Prostate gland (tissue), 2 donors: ENCODE measurements around the gene FNDC7.

Experiments
- POLR2A ChIP-seq: fragments of 450-650 bp; IDR thresholded peaks from one replicate; pipeline ENCODE4 v1.6.1; 2016; ENCODE audit warnings: antibody characterized with exemption, mild to moderate bottlenecking
- POLR2AphosphoS5 ChIP-seq: sonication (generic); formaldehyde crosslinking; IDR thresholded peaks from one replicate; pipeline ENCODE4 v1.6.1; 2017; ENCODE audit warnings: antibody characterized with exemption
- TF ChIP-seq, protein P1 (sequence below), 4 experiments: fragments of 200-600 bp in 2 of 4; fragments of 450-650 bp in 2 of 4; sonication (generic) in 2 of 4; IDR thresholded peaks; 1 replicate in 3 of 4; 2 replicates in 1 of 4; pipeline ENCODE4 v1.5.1; 2016 to 2019; ENCODE audit warnings: antibody characterized with exemption in 4 of 4, mild to moderate bottlenecking in 2 of 4, moderate library complexity in 2 of 4

DNA sequence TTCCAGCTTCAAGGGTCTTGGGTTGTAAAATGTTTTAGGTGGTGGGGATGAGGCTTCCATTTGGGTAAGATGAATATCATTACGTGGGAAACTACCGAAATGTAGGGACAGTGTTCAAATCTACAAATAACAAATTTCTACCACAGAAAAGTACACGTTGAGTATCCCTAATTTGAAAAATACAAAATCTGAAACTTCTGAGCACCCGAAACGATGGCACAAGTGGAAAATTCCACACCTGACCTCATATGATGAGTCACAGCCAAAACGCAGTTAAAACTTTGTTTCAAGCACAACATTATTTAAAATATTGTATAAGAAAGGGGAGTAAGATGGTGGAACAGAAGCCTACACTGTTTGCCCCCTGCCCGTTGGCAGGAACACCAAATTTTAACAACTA is 43.0 kb upstream of the FNDC7 start:
- TF ChIP-seq, protein P1, sequence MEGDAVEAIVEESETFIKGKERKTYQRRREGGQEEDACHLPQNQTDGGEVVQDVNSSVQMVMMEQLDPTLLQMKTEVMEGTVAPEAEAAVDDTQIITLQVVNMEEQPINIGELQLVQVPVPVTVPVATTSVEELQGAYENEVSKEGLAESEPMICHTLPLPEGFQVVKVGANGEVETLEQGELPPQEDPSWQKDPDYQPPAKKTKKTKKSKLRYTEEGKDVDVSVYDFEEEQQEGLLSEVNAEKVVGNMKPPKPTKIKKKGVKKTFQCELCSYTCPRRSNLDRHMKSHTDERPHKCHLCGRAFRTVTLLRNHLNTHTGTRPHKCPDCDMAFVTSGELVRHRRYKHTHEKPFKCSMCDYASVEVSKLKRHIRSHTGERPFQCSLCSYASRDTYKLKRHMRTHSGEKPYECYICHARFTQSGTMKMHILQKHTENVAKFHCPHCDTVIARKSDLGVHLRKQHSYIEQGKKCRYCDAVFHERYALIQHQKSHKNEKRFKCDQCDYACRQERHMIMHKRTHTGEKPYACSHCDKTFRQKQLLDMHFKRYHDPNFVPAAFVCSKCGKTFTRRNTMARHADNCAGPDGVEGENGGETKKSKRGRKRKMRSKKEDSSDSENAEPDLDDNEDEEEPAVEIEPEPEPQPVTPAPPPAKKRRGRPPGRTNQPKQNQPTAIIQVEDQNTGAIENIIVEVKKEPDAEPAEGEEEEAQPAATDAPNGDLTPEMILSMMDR (IDR thresholded peaks at IDR 0.05), result no peak
- TF ChIP-seq POLR2A (no peak), POLR2AphosphoS5 (no peak)
